HCT116 (cell line): ENCODE measurements around the gene ZNF345. TPM values are rescaled to one million over a fixed set of nuclear protein-coding genes. Genes with fewer than 3 reads are reported as not detected.

Source experiments
- ATAC-seq: fragments of 200-7000 bp; cut with Tn5 transposase; 2 replicates; pipeline ENCODE4 v1.9.1; 2020; ENCODE audit warnings: mild to moderate bottlenecking, moderate library complexity
- BruUV-seq: library from RNA; stranded (reverse); fragments of 400-500 nt; replicated peaks from 2 replicates; lab custom pipeline; 2021; lab: Mats Ljungman, UMichigan
- CTCF ChIA-PET: fragments of 300-600 bp; sonication (Branson Sonifier 250); formaldehyde crosslinking; loops from one replicate; lab custom pipeline; 2021; ENCODE audit warnings: antibody characterized with exemption; lab: Charles Lee
- POLR2A ChIA-PET: fragments of 300-600, 350-600 bp; sonication (Branson Sonifier 250); formaldehyde crosslinking; loops from one replicate; lab custom pipeline; 2021; ENCODE audit warnings: antibody characterized with exemption; lab: Charles Lee
- RAD21 ChIA-PET, 2 experiments: fragments of 300-600 bp; sonication (Branson Sonifier 250); formaldehyde crosslinking; loops; one replicate each; lab custom pipeline; 2023; ENCODE audit warnings: low total read pairs in 2 of 2; ENCODE audit not compliant: uncharacterized antibody in 2 of 2, unreplicated experiment in 2 of 2, low non-redundant PET in 1 of 2; lab: Charles Lee
- DNase-seq: peaks from one replicate; pipeline ENCODE4 v3.0.0-alpha.2; 2010; ENCODE audit warnings: low read depth, low spot score
- H2AFZ ChIP-seq: fragments of 200-600 bp; shearing (Covaris generic), sonication (generic); 2 replicates; pipeline ENCODE4 v1.6.1; 2017; ENCODE audit warnings: low read depth, mixed run types, mixed read lengths, antibody characterized with exemption, low read length; ENCODE audit not compliant: poor library complexity, severe bottlenecking
- H3K27ac ChIP-seq: 2 replicates; pipeline ENCODE4 v1.5.1; 2012; ENCODE audit warnings: low read depth, low read length
- H3K27me3 ChIP-seq: fragments of 200-600 bp; sonication (generic); 2 replicates; pipeline ENCODE4 v1.6.1; 2016; ENCODE audit warnings: mixed run types, low read length, mixed read lengths; ENCODE audit not compliant: insufficient read depth
- H3K36me3 ChIP-seq, 2 experiments: fragments of 200-500 bp in 1 of 2; fragments of 200-600 bp in 1 of 2; sonication (Bioruptor generic) in 1 of 2; sonication (generic) in 1 of 2; 2 replicates each; pipeline versions ENCODE4 v1.5.1 to v1.6.1; 2014 to 2016; ENCODE audit warnings: low read length in 2 of 2, inconsistent platforms in 1 of 2, mixed read lengths in 1 of 2, mixed run types in 1 of 2; ENCODE audit not compliant: insufficient read depth in 2 of 2, control insufficient read depth in 1 of 2
- H3K4me1 ChIP-seq, 2 experiments: fragments of 200-600 bp in 1 of 2; sonication (generic) in 1 of 2; 2 replicates each; pipeline versions ENCODE4 v1.5.1 to v1.6.1; 2012 to 2017; ENCODE audit warnings: low read length in 2 of 2, inconsistent platforms in 1 of 2, mild to moderate bottlenecking in 1 of 2, mixed read lengths in 1 of 2, mixed run types in 1 of 2, moderate library complexity in 1 of 2; ENCODE audit not compliant: insufficient read depth in 2 of 2, control insufficient read depth in 1 of 2
- H3K4me2 ChIP-seq: fragments of 200-600 bp; sonication (generic); 2 replicates; pipeline ENCODE4 v1.6.1; 2017; ENCODE audit warnings: mixed run types, low read length, mixed read lengths
- H3K4me3 ChIP-seq, 2 experiments: fragments of 200-600 bp in 1 of 2; sonication (generic) in 1 of 2; replicated peaks in 1 of 2; 2 replicates each; pipeline ENCODE4 v1.5.1; 2011 to 2016; ENCODE audit warnings: low read length in 2 of 2, control low read depth in 1 of 2, low read depth in 1 of 2, mild to moderate bottlenecking in 1 of 2, mixed read lengths in 1 of 2, mixed run types in 1 of 2
- H3K79me2 ChIP-seq: fragments of 200-600 bp; sonication (generic); 2 replicates; pipeline ENCODE4 v1.6.1; 2017; ENCODE audit warnings: mild to moderate bottlenecking, mixed run types, low read length, moderate library complexity, mixed read lengths; ENCODE audit not compliant: insufficient read depth
- H3K9ac ChIP-seq: fragments of 200-600 bp; sonication (generic); 2 replicates; pipeline ENCODE4 v1.6.1; 2016; ENCODE audit warnings: low read length, mixed read lengths
- H3K9me2 ChIP-seq: fragments of 200-600 bp; sonication (generic), shearing (Covaris generic); 2 replicates; pipeline ENCODE4 v1.6.1; 2017; ENCODE audit warnings: mixed run types, mild to moderate bottlenecking, moderate library complexity; ENCODE audit not compliant: insufficient read depth
- H3K9me3 ChIP-seq, 2 experiments: fragments of 200-500 bp in 1 of 2; fragments of 200-600 bp in 1 of 2; sonication (Bioruptor generic) in 1 of 2; sonication (generic) in 1 of 2; 2 replicates each; pipeline ENCODE4 v1.6.1; 2014 to 2017; ENCODE audit warnings: low read length in 2 of 2, mixed read lengths in 2 of 2, inconsistent platforms in 1 of 2, low read depth in 1 of 2, mild to moderate bottlenecking in 1 of 2, mixed run types in 1 of 2, moderate library complexity in 1 of 2; ENCODE audit not compliant: control insufficient read depth in 1 of 2, insufficient read depth in 1 of 2
- H4K20me1 ChIP-seq: fragments of 200-600 bp; sonication (generic), shearing (Covaris generic); 2 replicates; pipeline ENCODE4 v1.6.1; 2017; ENCODE audit warnings: mixed run types, mild to moderate bottlenecking, moderate library complexity; ENCODE audit not compliant: insufficient read depth
- ATF3 ChIP-seq: IDR thresholded peaks from 2 replicates; pipeline ENCODE4 v1.6.1; 2012
- CBX3 ChIP-seq: IDR thresholded peaks from 2 replicates; pipeline ENCODE4 v1.6.1; 2012; ENCODE audit warnings: low read depth
- EGR1 ChIP-seq: IDR thresholded peaks from 2 replicates; pipeline ENCODE4 v1.6.1; 2012; ENCODE audit warnings: low read depth
- JUND ChIP-seq: IDR thresholded peaks from 2 replicates; pipeline ENCODE4 v1.6.1; 2012
- MAX ChIP-seq: IDR thresholded peaks from 2 replicates; pipeline ENCODE4 v1.6.1; 2012
- POLR2A ChIP-seq: IDR thresholded peaks from 2 replicates; pipeline ENCODE4 v1.7.0; 2011; ENCODE audit warnings: borderline replicate concordance; ENCODE audit not compliant: insufficient read depth, insufficient read length; ENCODE audit errors: extremely low read depth
- POLR2AphosphoS5 ChIP-seq: IDR thresholded peaks from 2 replicates; pipeline ENCODE4 v1.6.1; 2011; ENCODE audit warnings: mild to moderate bottlenecking, low read depth, low read length, moderate library complexity
- RAD21 ChIP-seq: IDR thresholded peaks from 2 replicates; pipeline ENCODE4 v1.6.1; 2012; ENCODE audit warnings: low read depth, mild to moderate bottlenecking
- REST ChIP-seq: IDR thresholded peaks from 2 replicates; pipeline ENCODE4 v1.6.1; 2012; ENCODE audit warnings: low read depth
- SP1 ChIP-seq: IDR thresholded peaks from 2 replicates; pipeline ENCODE4 v1.6.1; 2012; ENCODE audit warnings: low read depth
- SRF ChIP-seq: IDR thresholded peaks from 2 replicates; pipeline ENCODE4 v1.6.1; 2012; ENCODE audit warnings: low read depth
- YY1 ChIP-seq: IDR thresholded peaks from 2 replicates; pipeline ENCODE4 v1.6.1; 2011; ENCODE audit warnings: low read length, low read depth, moderate library complexity, mild to moderate bottlenecking; ENCODE audit not compliant: insufficient replicate concordance; ENCODE audit errors: extremely low read depth
- ZFX ChIP-seq: fragments of 450-650 bp; IDR thresholded peaks from 2 replicates; pipeline ENCODE4 v1.6.1; 2017
- ZNF274 ChIP-seq: fragments of 200-500 bp; sonication (Bioruptor generic); IDR thresholded peaks from 2 replicates; pipeline ENCODE4 v1.6.1; 2014; ENCODE audit warnings: mild to moderate bottlenecking, low read depth, low read length, inconsistent platforms
- intact Hi-C: fragments of 100-400 bp; cut with micrococcal nuclease; formaldehyde crosslinking; loops from 2 replicates; pipeline ENCODE4 v1.10.0; 2022
- total RNA-seq: library from RNA; stranded (reverse); gene quantifications from one replicate; pipeline ENCODE4 v1.2.1, GENCODE V29; 2021; ENCODE audit not compliant: unreplicated experiment

Gene ZNF345
- total RNA-seq, 1 experiment from 2014 or later = not detected

- TF ChIP-seq JUND (no peak), RAD21 (no peak), ATF3 (no peak)
Measured at GRCh38 chr19:36847968-36848367, 2.7 kb upstream of the ZNF345 start (continued).

- no peak overlapping the region for H3K9ac ChIP-seq
- no peaks in the 10 kb centered on the region for H4K20me1 ChIP-seq
- no peak for ATAC-seq
- H3K27ac ChIP-seq = no peak overlapping the region
- H3K27me3 ChIP-seq = no peaks in the 10 kb centered on the region
- TF ChIP-seq ZFX = no peak
- no peak for TF ChIP-seq ATF3
- TF ChIP-seq SRF = no peak
- TF ChIP-seq MAX = no peak
- no peak for TF ChIP-seq ZNF274
- no peak for TF ChIP-seq REST
- TF ChIP-seq YY1 = no peak
- TF ChIP-seq POLR2AphosphoS5 = no peak
- TF ChIP-seq POLR2A = no peak
- TF ChIP-seq SP1 = no peak
- TF ChIP-seq EGR1 = no peak
- TF ChIP-seq CBX3 = no peak
- no peaks in the 10 kb centered on the region for H3K36me3 ChIP-seq
- H3K4me1 ChIP-seq = no peaks in the 10 kb centered on the region
- no TSS peak for BruUV-seq
- no peak overlapping the region for H3K4me2 ChIP-seq
- no peak overlapping the region for H2AFZ ChIP-seq
- ChIA-PET POLR2A (no interaction called here), RAD21 (no interaction called here), CTCF (no interaction called here)
- no peaks in the 10 kb centered on the region for H3K9me2 ChIP-seq
- intact Hi-C loops = no loop called here
- no peak for DNase-seq
- no peak overlapping the region for H3K4me3 ChIP-seq
- peaks cover 11 to 13% of the 10 kb centered on the region in 2 experiments; a peak in 2 of 4 replicates for H3K9me3 ChIP-seq
- no peaks in the 10 kb centered on the region for H3K79me2 ChIP-seq
Measured at GRCh38 chr19:36849701-36850558, 746 bp upstream of the ZNF345 start.
